Loucy (cell line): ENCODE data around the gene FCHSD2.

Experiments used
- H2AFZ ChIP-seq: fragments of 200-600 bp; sonication (generic); 2 replicates; pipeline ENCODE4 v1.6.0; 2016; ENCODE audit warnings: antibody characterized with exemption, mild to moderate bottlenecking, low read length, moderate library complexity
- H3F3A ChIP-seq: fragments of 200-600 bp; 2 replicates; pipeline ENCODE4 v1.6.0; 2016; ENCODE audit warnings: antibody characterized with exemption, low read depth, mild to moderate bottlenecking
- H3K27me3 ChIP-seq: fragments of 200-600 bp; sonication (generic); 2 replicates; pipeline ENCODE4 v1.6.1; 2014; ENCODE audit warnings: low read length, mild to moderate bottlenecking; ENCODE audit not compliant: insufficient read depth, poor library complexity, severe bottlenecking
- H3K36me3 ChIP-seq: fragments of 200-600 bp; sonication (generic); 2 replicates; pipeline ENCODE4 v1.6.1; 2016; ENCODE audit warnings: low read length; ENCODE audit not compliant: insufficient read depth
- H3K4me1 ChIP-seq: fragments of 200-600 bp; sonication (generic); 2 replicates; pipeline ENCODE4 v1.5.1; 2014; ENCODE audit warnings: low read length, mild to moderate bottlenecking; ENCODE audit not compliant: insufficient read depth, poor library complexity, severe bottlenecking
- H3K4me2 ChIP-seq: fragments of 200-600 bp; sonication (generic); 2 replicates; pipeline ENCODE4 v1.6.0; 2014; ENCODE audit warnings: antibody characterized with exemption, low read length, low read depth, mild to moderate bottlenecking; ENCODE audit not compliant: poor library complexity, severe bottlenecking
- H3K4me3 ChIP-seq: fragments of 200-600 bp; sonication (generic); 2 replicates; pipeline ENCODE4 v1.5.1; 2014; ENCODE audit warnings: low read length, mild to moderate bottlenecking, mixed read lengths; ENCODE audit not compliant: poor library complexity, severe bottlenecking
- H3K79me2 ChIP-seq: fragments of 200-600 bp; sonication (generic); 2 replicates; pipeline ENCODE4 v1.6.1; 2014; ENCODE audit warnings: low read length; ENCODE audit not compliant: insufficient read depth
- H3K9ac ChIP-seq: fragments of 200-600 bp; sonication (generic); 2 replicates; pipeline ENCODE4 v1.6.0; 2014; ENCODE audit warnings: mild to moderate bottlenecking, low read depth, low read length, moderate library complexity; ENCODE audit not compliant: poor library complexity, severe bottlenecking
- H3K9me2 ChIP-seq: fragments of 200-600 bp; sonication (generic); replicated peaks from 2 replicates; pipeline ENCODE4 v1.6.1; 2016; ENCODE audit warnings: low read depth, low read length, mixed read lengths
- H3K9me3 ChIP-seq: fragments of 200-600 bp; sonication (generic); 2 replicates; pipeline ENCODE4 v1.6.1; 2014; ENCODE audit warnings: mild to moderate bottlenecking, antibody characterized with exemption, low read length, low read depth; ENCODE audit not compliant: insufficient read depth
- H4K20me1 ChIP-seq: fragments of 200-600 bp; sonication (generic); 2 replicates; pipeline ENCODE4 v1.6.0; 2014; ENCODE audit warnings: antibody characterized with exemption, low read length, mild to moderate bottlenecking; ENCODE audit not compliant: insufficient read depth, poor library complexity, severe bottlenecking
- CTCF ChIP-seq: fragments of 200-600 bp; sonication (generic); conservative IDR thresholded peaks from 2 replicates; pipeline ENCODE4 v1.5.1; 2014; ENCODE audit warnings: mild to moderate bottlenecking, antibody characterized with exemption, low read length
- EZH2phosphoT487 ChIP-seq: fragments of 200-600 bp; IDR thresholded peaks from 2 replicates; pipeline ENCODE4 v1.6.1; 2018; ENCODE audit warnings: antibody characterized with exemption, mild to moderate bottlenecking, moderate library complexity, borderline replicate concordance

The FCHSD2 gene

GRCh38 chr11:72815110-72815618 lies 327.0 kb downstream of the FCHSD2 start:
- Histone ChIP-seq H3K36me3 (peaks cover 18% of the 10 kb centered on the region; the same call in 1 of the 2 replicates), H3K79me2 (peaks cover 76% of the 10 kb centered on the region), H3K4me2 (peak overlapping the region; percentile 82), H3K27me3 (no peaks in the 10 kb centered on the region), H3K9ac (peak overlapping the region; percentile 94), H4K20me1 (peaks cover 11% of the 10 kb centered on the region), H3K9me3 (no peaks in the 10 kb centered on the region), H3K9me2 (no peaks in the 10 kb centered on the region), H3K4me1 (peaks cover 33% of the 10 kb centered on the region), H3F3A (no peaks in the 10 kb centered on the region), H3K4me3 (peak overlapping the region; percentile 96), H2AFZ (no peak overlapping the region)
- TF ChIP-seq CTCF (no peak), EZH2phosphoT487 (no peak)

GRCh38 chr11:72814286-72815109 lies 327.6 kb downstream of the FCHSD2 start, which contains the start of gene ATG16L2:
Gene ATG16L2, plus strand, starts transcription at chr11:72814411. Its CDS starts 35 bp downstream, at chr11:72814446.
- no peaks in the 10 kb centered on the region for H3K27me3 ChIP-seq
- H3F3A ChIP-seq = no peaks in the 10 kb centered on the region
- H2AFZ ChIP-seq = peak within 1 kb of the TSS; percentile 79
- H4K20me1 ChIP-seq = peaks cover 11% of the 10 kb centered on the region
- peaks cover 76% of the 10 kb centered on the region for H3K79me2 ChIP-seq
- H3K4me3 ChIP-seq = peak within 1 kb of the TSS; percentile 96
- peak within 1 kb of the TSS; percentile 94 for H3K9ac ChIP-seq
- peak within 1 kb of the TSS; percentile 82 for H3K4me2 ChIP-seq
- H3K9me3 ChIP-seq = no peaks in the 10 kb centered on the region
- TF ChIP-seq EZH2phosphoT487 = no peak
- TF ChIP-seq CTCF = no peak; the same call in 1 of the 2 replicates
- peaks cover 16% of the 10 kb centered on the region; the same call in 1 of the 2 replicates for H3K36me3 ChIP-seq
- peaks cover 33% of the 10 kb centered on the region for H3K4me1 ChIP-seq
- no peaks in the 10 kb centered on the region for H3K9me2 ChIP-seq

- H3K4me1 ChIP-seq = peaks cover 33% of the 10 kb centered on the region
- H3K9me2 ChIP-seq = no peaks in the 10 kb centered on the region
- H2AFZ ChIP-seq = peak overlapping the region; percentile 79
- H3K36me3 ChIP-seq = peaks cover 11% of the 10 kb centered on the region; the same call in 1 of the 2 replicates
- H3K9ac ChIP-seq = peak overlapping the region; percentile 94
- peak overlapping the region; percentile 82 for H3K4me2 ChIP-seq
- peaks cover 11% of the 10 kb centered on the region for H4K20me1 ChIP-seq
- H3K9me3 ChIP-seq = no peaks in the 10 kb centered on the region
- peaks cover 73% of the 10 kb centered on the region for H3K79me2 ChIP-seq
- no peaks in the 10 kb centered on the region for H3K27me3 ChIP-seq
- H3K4me3 ChIP-seq = peak overlapping the region; percentile 96
- TF ChIP-seq EZH2phosphoT487 = no peak
- TF ChIP-seq CTCF = no peak
- H3F3A ChIP-seq = no peaks in the 10 kb centered on the region
These were observed 328.3 kb downstream of the FCHSD2 start for GRCh38 chr11:72813740-72814285.
